GM12865 (cell line): Measurements from ENCODE around the gene PNLIPRP1.

Source experiments
- DNase-seq: peaks from one replicate; pipeline ENCODE4 v3.0.0; 2010; ENCODE audit warnings: low read depth
- H3K4me3 ChIP-seq: 2 replicates; pipeline ENCODE4 v1.5.1; 2011; ENCODE audit warnings: mild to moderate bottlenecking, low read depth, low read length, control low read depth
- CTCF ChIP-seq: IDR thresholded peaks from 2 replicates; pipeline ENCODE4 v1.5.1; 2011; ENCODE audit warnings: low read length, control low read depth, low read depth, inconsistent platforms; ENCODE audit not compliant: insufficient read depth; ENCODE audit errors: missing control alignments

Gene PNLIPRP1

GRCh38 chr10:116627386-116627933 is 36.7 kb downstream of the PNLIPRP1 start:
- no peak overlapping the region for H3K4me3 ChIP-seq
- no peak for TF ChIP-seq CTCF
- DNase-seq = no peak

- no peak for TF ChIP-seq CTCF
- no peak overlapping the region for H3K4me3 ChIP-seq
- no peak for DNase-seq
Measured at GRCh38 chr10:116629340-116629739, 38.6 kb downstream of the PNLIPRP1 start.

- no peak for TF ChIP-seq CTCF
- H3K4me3 ChIP-seq = no peak overlapping the region
- DNase-seq = no peak
Measured at GRCh38 chr10:116630020-116630419, 39.3 kb downstream of the PNLIPRP1 start.

- no peak overlapping the region for H3K4me3 ChIP-seq
- no peak for DNase-seq
- TF ChIP-seq CTCF = no peak
Measured at GRCh38 chr10:116631871-116632295, 41.1 kb downstream of the PNLIPRP1 start.

GRCh38 chr10:116632596-116633215 is 41.9 kb downstream of the PNLIPRP1 start:
- TF ChIP-seq CTCF = no peak
- no peak for DNase-seq
- no peak overlapping the region for H3K4me3 ChIP-seq

DNA sequence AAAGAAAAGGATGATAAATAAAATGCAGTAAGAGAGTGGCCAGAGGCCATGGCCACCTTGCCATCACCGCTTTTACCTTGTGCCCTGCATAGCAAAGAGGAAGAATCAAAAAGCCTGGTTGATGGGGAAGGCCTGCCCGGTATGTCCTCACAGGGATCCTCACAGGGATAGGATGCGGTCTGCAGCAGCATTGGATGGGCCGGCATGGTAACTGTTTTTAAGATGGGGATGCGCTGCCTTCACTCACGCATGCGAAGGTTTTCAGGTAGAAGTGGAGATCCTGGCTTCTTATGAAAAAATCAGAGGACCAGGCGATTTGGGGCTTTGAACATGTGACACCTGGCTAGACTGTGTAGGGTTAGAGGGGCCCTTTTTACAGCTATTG is 42.4 kb downstream of the PNLIPRP1 start:
- no peak for DNase-seq
- TF ChIP-seq CTCF = no peak
- H3K4me3 ChIP-seq = no peak overlapping the region

- DNase-seq = no peak
- TF ChIP-seq CTCF = no peak
- H3K4me3 ChIP-seq = no peak overlapping the region
Measured at GRCh38 chr10:116634126-116634975, 43.6 kb downstream of the PNLIPRP1 start.
